Ishikawa (cell line): ENCODE data around the gene DHRS13.

Experiments
- CEBPB ChIP-seq: IDR thresholded peaks from 2 replicates; pipeline ENCODE4 v1.6.1; 2012
- CREB1 ChIP-seq: IDR thresholded peaks from 2 replicates; pipeline ENCODE4 v1.6.1; 2012; ENCODE audit warnings: low read depth
- EP300 ChIP-seq: IDR thresholded peaks from 2 replicates; pipeline ENCODE4 v1.6.1; 2012; ENCODE audit warnings: borderline replicate concordance
- FOXM1 ChIP-seq: IDR thresholded peaks from 2 replicates; pipeline ENCODE4 v1.6.1; 2012; ENCODE audit warnings: low read depth, borderline replicate concordance
- NFIC ChIP-seq: IDR thresholded peaks from 2 replicates; pipeline ENCODE4 v1.6.1; 2012
- RAD21 ChIP-seq: IDR thresholded peaks from 2 replicates; pipeline ENCODE4 v1.6.1; 2012; ENCODE audit warnings: low read depth
- TEAD4 ChIP-seq: IDR thresholded peaks from 2 replicates; pipeline ENCODE4 v1.6.1; 2012
- YY1 ChIP-seq: IDR thresholded peaks from 2 replicates; pipeline ENCODE4 v1.6.1; 2012; ENCODE audit warnings: low read depth
- ZBTB7A ChIP-seq: IDR thresholded peaks from 2 replicates; pipeline ENCODE4 v1.6.1; 2012; ENCODE audit warnings: low read depth
- TF ChIP-seq, protein P1 (sequence below): IDR thresholded peaks from 2 replicates; pipeline ENCODE4 v1.6.1; 2012
- TF ChIP-seq, protein P2 (sequence below): IDR thresholded peaks from 2 replicates; pipeline ENCODE4 v1.6.1; 2012; ENCODE audit warnings: low read depth, mild to moderate bottlenecking
- TF ChIP-seq, protein P3 (sequence below): IDR thresholded peaks from 2 replicates; pipeline ENCODE4 v1.6.1; 2012

DNA sequence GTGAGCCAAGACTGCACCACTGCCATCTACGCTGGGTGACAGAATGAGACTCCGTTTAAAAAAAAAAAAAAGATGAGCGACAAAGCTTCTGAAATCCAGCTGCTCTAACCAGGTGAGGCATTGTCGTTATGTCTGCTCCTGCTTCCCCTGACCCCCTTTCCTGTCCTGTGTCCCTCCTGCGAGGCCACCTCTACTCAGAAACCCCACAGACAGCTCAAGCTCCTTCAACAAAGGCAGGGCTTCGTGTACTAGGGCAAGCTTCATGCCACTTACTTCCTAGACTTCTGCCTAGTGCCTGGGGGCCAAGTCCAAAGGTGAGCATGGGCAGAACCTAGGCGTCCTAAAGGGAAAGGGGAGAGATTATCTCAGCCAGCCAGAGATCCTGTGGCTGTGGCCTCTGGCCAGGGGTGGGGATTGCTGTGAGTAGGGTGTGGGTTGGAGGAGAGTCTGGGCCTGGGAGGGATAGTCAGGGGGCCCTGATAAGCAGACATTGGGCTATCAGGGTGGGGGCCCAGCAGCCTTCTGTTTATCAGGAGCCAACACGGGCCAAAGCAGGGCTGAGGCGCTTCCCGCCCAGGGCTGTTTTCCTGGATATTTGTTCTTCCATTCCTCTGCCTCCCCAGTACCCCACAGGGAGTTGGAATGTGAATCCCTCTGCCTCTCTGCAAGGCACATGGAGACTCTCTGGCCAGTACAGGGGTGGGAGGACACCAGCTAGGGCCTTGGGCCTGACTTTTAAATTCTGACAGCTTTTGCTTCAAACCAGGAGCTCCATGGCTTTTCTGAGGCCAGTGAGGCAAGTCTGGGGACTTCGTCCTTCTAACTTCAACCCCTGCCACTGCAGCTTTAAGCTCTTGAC lies 37.7 kb downstream of the DHRS13 start:
- TF ChIP-seq ZBTB7A (no peak), EP300 (no peak), YY1 (no peak), NFIC (no peak), FOXM1 (no peak), CEBPB (no peak), RAD21 (no peak), TEAD4 (no peak), CREB1 (no peak)
- TF ChIP-seq, protein P1, sequence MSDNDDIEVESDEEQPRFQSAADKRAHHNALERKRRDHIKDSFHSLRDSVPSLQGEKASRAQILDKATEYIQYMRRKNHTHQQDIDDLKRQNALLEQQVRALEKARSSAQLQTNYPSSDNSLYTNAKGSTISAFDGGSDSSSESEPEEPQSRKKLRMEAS, result no peak
- TF ChIP-seq, protein P2, sequence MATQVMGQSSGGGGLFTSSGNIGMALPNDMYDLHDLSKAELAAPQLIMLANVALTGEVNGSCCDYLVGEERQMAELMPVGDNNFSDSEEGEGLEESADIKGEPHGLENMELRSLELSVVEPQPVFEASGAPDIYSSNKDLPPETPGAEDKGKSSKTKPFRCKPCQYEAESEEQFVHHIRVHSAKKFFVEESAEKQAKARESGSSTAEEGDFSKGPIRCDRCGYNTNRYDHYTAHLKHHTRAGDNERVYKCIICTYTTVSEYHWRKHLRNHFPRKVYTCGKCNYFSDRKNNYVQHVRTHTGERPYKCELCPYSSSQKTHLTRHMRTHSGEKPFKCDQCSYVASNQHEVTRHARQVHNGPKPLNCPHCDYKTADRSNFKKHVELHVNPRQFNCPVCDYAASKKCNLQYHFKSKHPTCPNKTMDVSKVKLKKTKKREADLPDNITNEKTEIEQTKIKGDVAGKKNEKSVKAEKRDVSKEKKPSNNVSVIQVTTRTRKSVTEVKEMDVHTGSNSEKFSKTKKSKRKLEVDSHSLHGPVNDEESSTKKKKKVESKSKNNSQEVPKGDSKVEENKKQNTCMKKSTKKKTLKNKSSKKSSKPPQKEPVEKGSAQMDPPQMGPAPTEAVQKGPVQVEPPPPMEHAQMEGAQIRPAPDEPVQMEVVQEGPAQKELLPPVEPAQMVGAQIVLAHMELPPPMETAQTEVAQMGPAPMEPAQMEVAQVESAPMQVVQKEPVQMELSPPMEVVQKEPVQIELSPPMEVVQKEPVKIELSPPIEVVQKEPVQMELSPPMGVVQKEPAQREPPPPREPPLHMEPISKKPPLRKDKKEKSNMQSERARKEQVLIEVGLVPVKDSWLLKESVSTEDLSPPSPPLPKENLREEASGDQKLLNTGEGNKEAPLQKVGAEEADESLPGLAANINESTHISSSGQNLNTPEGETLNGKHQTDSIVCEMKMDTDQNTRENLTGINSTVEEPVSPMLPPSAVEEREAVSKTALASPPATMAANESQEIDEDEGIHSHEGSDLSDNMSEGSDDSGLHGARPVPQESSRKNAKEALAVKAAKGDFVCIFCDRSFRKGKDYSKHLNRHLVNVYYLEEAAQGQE, result no peak
- TF ChIP-seq, protein P3, sequence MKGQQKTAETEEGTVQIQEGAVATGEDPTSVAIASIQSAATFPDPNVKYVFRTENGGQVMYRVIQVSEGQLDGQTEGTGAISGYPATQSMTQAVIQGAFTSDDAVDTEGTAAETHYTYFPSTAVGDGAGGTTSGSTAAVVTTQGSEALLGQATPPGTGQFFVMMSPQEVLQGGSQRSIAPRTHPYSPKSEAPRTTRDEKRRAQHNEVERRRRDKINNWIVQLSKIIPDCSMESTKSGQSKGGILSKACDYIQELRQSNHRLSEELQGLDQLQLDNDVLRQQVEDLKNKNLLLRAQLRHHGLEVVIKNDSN, result no peak
